Measurements from ENCODE around the gene RAB1B.

The RAB1B gene

GRCh38 chr11:66310324-66310723 lies 41.9 kb downstream of the RAB1B start:
- TF ChIP-seq, protein P1, sequence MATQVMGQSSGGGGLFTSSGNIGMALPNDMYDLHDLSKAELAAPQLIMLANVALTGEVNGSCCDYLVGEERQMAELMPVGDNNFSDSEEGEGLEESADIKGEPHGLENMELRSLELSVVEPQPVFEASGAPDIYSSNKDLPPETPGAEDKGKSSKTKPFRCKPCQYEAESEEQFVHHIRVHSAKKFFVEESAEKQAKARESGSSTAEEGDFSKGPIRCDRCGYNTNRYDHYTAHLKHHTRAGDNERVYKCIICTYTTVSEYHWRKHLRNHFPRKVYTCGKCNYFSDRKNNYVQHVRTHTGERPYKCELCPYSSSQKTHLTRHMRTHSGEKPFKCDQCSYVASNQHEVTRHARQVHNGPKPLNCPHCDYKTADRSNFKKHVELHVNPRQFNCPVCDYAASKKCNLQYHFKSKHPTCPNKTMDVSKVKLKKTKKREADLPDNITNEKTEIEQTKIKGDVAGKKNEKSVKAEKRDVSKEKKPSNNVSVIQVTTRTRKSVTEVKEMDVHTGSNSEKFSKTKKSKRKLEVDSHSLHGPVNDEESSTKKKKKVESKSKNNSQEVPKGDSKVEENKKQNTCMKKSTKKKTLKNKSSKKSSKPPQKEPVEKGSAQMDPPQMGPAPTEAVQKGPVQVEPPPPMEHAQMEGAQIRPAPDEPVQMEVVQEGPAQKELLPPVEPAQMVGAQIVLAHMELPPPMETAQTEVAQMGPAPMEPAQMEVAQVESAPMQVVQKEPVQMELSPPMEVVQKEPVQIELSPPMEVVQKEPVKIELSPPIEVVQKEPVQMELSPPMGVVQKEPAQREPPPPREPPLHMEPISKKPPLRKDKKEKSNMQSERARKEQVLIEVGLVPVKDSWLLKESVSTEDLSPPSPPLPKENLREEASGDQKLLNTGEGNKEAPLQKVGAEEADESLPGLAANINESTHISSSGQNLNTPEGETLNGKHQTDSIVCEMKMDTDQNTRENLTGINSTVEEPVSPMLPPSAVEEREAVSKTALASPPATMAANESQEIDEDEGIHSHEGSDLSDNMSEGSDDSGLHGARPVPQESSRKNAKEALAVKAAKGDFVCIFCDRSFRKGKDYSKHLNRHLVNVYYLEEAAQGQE (IDR thresholded peaks at IDR 0.05; ENCODE audit: insufficient read depth in 1 of 2, low read depth in 2 of 2, low read length in 2 of 2), result no peak
- TF ChIP-seq SIN3A (IDR thresholded peaks at IDR 0.05; ENCODE audit: borderline replicate concordance, insufficient read depth, low read length) (no peak), TAF1 (IDR thresholded peaks at IDR 0.05; ENCODE audit: borderline replicate concordance, insufficient read depth, low read length) (no peak), POLR2AphosphoS5 (IDR thresholded peaks at IDR 0.05; ENCODE audit: low read depth, low read length) (no peak), FOXP2 (optimal IDR thresholded peaks at IDR 0.05; ENCODE audit: borderline replicate concordance, extremely low read depth, extremely low read length, insufficient read depth) (no peak)

DNA sequence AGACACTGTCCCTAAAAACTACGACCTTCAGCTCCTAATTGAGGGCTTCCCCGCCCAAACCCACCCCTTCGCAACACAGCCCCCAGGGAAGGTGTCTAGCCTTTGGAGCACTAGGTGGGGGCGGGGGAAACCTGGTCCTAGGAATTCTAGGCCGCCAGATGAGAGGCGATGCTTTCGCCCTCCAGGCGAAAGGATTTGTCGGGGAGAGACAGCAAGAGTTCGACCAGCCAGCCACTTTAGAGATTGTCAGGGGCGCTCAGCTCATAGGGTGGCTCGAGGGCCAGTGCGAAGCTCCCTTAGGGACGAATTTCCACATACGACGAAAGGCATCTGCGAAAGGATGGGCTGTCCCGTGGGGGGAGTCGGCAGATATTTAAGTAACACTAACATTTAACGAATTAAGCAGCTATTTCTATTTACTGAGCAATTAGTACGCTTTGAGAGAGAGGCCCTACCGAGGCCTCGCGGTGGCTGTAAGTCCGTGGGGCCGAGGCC lies 43.1 kb downstream of the RAB1B start:
- TF ChIP-seq FOXP2 (optimal IDR thresholded peaks at IDR 0.05; ENCODE audit: borderline replicate concordance, extremely low read depth, extremely low read length, insufficient read depth) (no peak), TAF1 (IDR thresholded peaks at IDR 0.05; ENCODE audit: borderline replicate concordance, insufficient read depth, low read length) (no peak), SIN3A (IDR thresholded peaks at IDR 0.05; ENCODE audit: borderline replicate concordance, insufficient read depth, low read length) (no peak), POLR2AphosphoS5 (IDR thresholded peaks at IDR 0.05; ENCODE audit: low read depth, low read length) (no peak)
- TF ChIP-seq, protein P1 (IDR thresholded peaks at IDR 0.05; ENCODE audit: insufficient read depth in 1 of 2, low read depth in 2 of 2, low read length in 2 of 2), result no peak

DNA sequence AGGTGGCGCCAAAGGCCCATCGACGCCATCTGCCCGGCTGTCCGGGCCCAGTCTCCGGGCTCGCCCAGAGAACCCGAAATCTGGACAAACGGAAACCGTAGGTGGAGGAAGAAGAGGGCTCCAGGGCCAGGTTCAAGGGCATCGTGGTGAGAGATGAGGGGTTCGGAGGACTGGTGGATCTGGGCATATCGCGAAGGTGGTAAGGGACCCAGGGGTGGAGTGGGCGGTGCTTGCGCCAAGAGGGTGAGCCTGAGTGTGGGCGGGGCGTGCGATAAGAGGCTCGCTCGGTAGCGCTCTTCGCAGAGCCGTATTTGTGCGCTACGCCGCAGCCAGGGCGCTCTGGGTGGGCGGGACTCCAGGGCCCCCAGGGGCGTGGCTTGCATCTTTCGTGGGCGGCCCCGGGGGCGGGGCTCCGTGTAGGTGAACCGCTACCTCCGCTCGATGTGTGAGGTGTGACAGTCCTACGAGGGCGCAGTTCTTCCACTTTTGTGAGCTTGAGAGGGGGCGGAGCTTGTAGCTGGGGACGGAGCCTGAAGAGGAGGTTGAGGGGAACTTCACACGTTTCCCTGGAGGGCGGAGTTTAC lies 43.6 kb downstream of the RAB1B start:
- peak; percentile 79 for TF ChIP-seq POLR2AphosphoS5 (IDR thresholded peaks at IDR 0.05; ENCODE audit: low read depth, low read length)
- TF ChIP-seq FOXP2 (optimal IDR thresholded peaks at IDR 0.05; ENCODE audit: borderline replicate concordance, extremely low read depth, extremely low read length, insufficient read depth), result no peak
- no peak; the same call in 1 of the 2 replicates for TF ChIP-seq SIN3A (IDR thresholded peaks at IDR 0.05; ENCODE audit: borderline replicate concordance, insufficient read depth, low read length)
- TF ChIP-seq, protein P1 (IDR thresholded peaks at IDR 0.05; ENCODE audit: insufficient read depth in 1 of 2, low read depth in 2 of 2, low read length in 2 of 2), result 0 out of 4 replicates have a peak, but pooled peaks of 1 of the 2 experiments have one; percentile 27
- TF ChIP-seq TAF1 (IDR thresholded peaks at IDR 0.05; ENCODE audit: borderline replicate concordance, insufficient read depth, low read length), result 0 out of 2 replicates have a peak, but pooled peaks have one; percentile 40

DNA sequence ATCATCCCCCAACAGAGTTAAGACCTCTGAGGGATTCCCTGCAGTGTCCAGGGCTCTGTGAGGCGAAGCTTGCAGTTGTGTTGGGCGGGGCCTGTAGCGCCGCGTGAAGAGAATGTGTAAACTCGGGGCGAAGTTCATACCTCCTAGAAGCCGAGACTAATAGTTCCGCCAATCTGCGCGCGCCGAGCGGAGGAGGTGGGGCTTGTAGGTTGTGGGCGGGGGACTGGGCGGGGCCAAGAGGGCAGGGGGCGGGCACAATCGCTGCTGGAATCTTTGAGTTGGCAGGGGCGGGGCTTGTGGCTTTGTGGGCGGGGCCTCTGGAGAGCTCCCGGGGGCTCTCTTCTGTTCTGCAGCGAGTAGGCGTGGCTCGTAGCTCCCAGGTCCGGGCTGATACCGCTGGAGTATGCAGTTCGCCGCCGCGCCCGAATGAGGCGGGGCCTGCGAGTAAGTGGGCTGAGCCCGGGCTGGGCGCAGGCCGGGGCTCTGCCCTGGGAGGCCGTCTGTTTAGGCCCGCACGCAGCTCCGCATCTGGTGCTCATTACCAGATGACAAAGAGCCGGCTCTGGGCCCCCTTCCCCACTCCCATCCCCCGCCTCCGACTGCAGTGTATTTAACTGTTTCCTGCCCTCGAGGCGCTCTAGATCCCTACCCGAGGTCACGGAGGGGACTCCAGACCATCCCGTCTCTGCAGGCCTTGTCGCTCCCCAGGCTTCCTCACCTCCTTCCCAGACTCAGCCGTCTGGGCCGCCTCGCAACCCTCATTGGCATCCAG lies 44.3 kb downstream of the RAB1B start:
- TF ChIP-seq TAF1 (IDR thresholded peaks at IDR 0.05; ENCODE audit: borderline replicate concordance, insufficient read depth, low read length) (no peak), FOXP2 (optimal IDR thresholded peaks at IDR 0.05; ENCODE audit: borderline replicate concordance, extremely low read depth, extremely low read length, insufficient read depth) (no peak), SIN3A (IDR thresholded peaks at IDR 0.05; ENCODE audit: borderline replicate concordance, insufficient read depth, low read length) (peak; percentile 51; the same call in 1 of the 2 replicates), POLR2AphosphoS5 (IDR thresholded peaks at IDR 0.05; ENCODE audit: low read depth, low read length) (peak; percentile 58)
- TF ChIP-seq, protein P1 (IDR thresholded peaks at IDR 0.05; ENCODE audit: insufficient read depth in 1 of 2, low read depth in 2 of 2, low read length in 2 of 2), result 0 out of 4 replicates have a peak, but pooled peaks of 1 of the 2 experiments have one; percentile 22
